ENCODE results near the gene SHPK.

The SHPK gene

GRCh38 chr17:3675886-3676285, 39.8 kb upstream of the SHPK start:
- Histone ChIP-seq H3K4me3 (ENCODE audit: low read depth, low read length, poor library complexity, severe bottlenecking) (no peak overlapping the region), H3K36me3 (ENCODE audit: insufficient read depth, low read length) (peaks cover 12% of the 10 kb centered on the region)

GRCh38 chr17:3672571-3672970, 36.5 kb upstream of the SHPK start:
- Histone ChIP-seq H3K27ac (ENCODE audit: low read depth, low read length, poor library complexity, severe bottlenecking) (no peak overlapping the region), H3F3A (ENCODE audit: insufficient read depth, low read length) (no peaks in the 10 kb centered on the region), H2AFZ (ENCODE audit: low read length) (no peak overlapping the region), H3K9me3 (ENCODE audit: low read length) (no peaks in the 10 kb centered on the region), H3K4me3 (ENCODE audit: low read depth, low read length, poor library complexity, severe bottlenecking) (no peak overlapping the region), H3K4me2 (ENCODE audit: low read length) (no peak overlapping the region), H3K27me3 (ENCODE audit: insufficient read depth, low read length) (no peaks in the 10 kb centered on the region), H3K36me3 (ENCODE audit: insufficient read depth, low read length) (peaks cover 10% of the 10 kb centered on the region), H3K4me1 (ENCODE audit: insufficient read depth, low read length, severe bottlenecking) (peaks cover 19% of the 10 kb centered on the region), H3K79me2 (ENCODE audit: insufficient read depth, low read length) (0 out of 2 replicates have a peak, but pooled peaks cover 7% of the 10 kb centered on the region), H3K9ac (ENCODE audit: low read length) (no peak overlapping the region), H3K9me2 (ENCODE audit: low read depth, low read length) (no peaks in the 10 kb centered on the region), H4K20me1 (ENCODE audit: insufficient read depth, low read length) (no peaks in the 10 kb centered on the region)
- TF ChIP-seq CTCF (IDR thresholded peaks at IDR 0.05; ENCODE audit: low read length) (no peak), EZH2 (IDR thresholded peaks at IDR 0.05; ENCODE audit: borderline replicate concordance, low read length) (no peak)

More at GRCh38 chr17:3675886-3676285, 39.8 kb upstream of the SHPK start:
- no peaks in the 10 kb centered on the region for H3K27me3 ChIP-seq (ENCODE audit: insufficient read depth, low read length)
- H4K20me1 ChIP-seq (ENCODE audit: insufficient read depth, low read length): no peaks in the 10 kb centered on the region
- H3K9ac ChIP-seq (ENCODE audit: low read length): no peak overlapping the region
- H3K4me2 ChIP-seq (ENCODE audit: low read length): no peak overlapping the region
- no peaks in the 10 kb centered on the region for H3K4me1 ChIP-seq (ENCODE audit: insufficient read depth, low read length, severe bottlenecking)
- no peaks in the 10 kb centered on the region for H3K79me2 ChIP-seq (ENCODE audit: insufficient read depth, low read length)
- H2AFZ ChIP-seq (ENCODE audit: low read length): no peak overlapping the region
- TF ChIP-seq EZH2 (IDR thresholded peaks at IDR 0.05; ENCODE audit: borderline replicate concordance, low read length): no peak
- no peak for TF ChIP-seq CTCF (IDR thresholded peaks at IDR 0.05; ENCODE audit: low read length)
- no peaks in the 10 kb centered on the region for H3F3A ChIP-seq (ENCODE audit: insufficient read depth, low read length)
- no peaks in the 10 kb centered on the region for H3K9me3 ChIP-seq (ENCODE audit: low read length)
- H3K9me2 ChIP-seq (ENCODE audit: low read depth, low read length): no peaks in the 10 kb centered on the region
- no peak overlapping the region for H3K27ac ChIP-seq (ENCODE audit: low read depth, low read length, poor library complexity, severe bottlenecking)

- Histone ChIP-seq H3K9me3 (ENCODE audit: low read length) (no peaks in the 10 kb centered on the region), H3K9me2 (ENCODE audit: low read depth, low read length) (no peaks in the 10 kb centered on the region), H3K27me3 (ENCODE audit: insufficient read depth, low read length) (no peaks in the 10 kb centered on the region), H3F3A (ENCODE audit: insufficient read depth, low read length) (no peaks in the 10 kb centered on the region), H3K9ac (ENCODE audit: low read length) (peak overlapping the region; percentile 86), H3K4me1 (ENCODE audit: insufficient read depth, low read length, severe bottlenecking) (peaks cover 22% of the 10 kb centered on the region), H4K20me1 (ENCODE audit: insufficient read depth, low read length) (no peaks in the 10 kb centered on the region), H3K4me3 (ENCODE audit: low read depth, low read length, poor library complexity, severe bottlenecking) (peak overlapping the region; percentile 84), H3K79me2 (ENCODE audit: insufficient read depth, low read length) (0 out of 2 replicates have a peak, but pooled peaks cover 7% of the 10 kb centered on the region), H2AFZ (ENCODE audit: low read length) (no peak overlapping the region), H3K36me3 (ENCODE audit: insufficient read depth, low read length) (no peaks in the 10 kb centered on the region; the same call in 1 of the 2 replicates), H3K4me2 (ENCODE audit: low read length) (peak overlapping the region; percentile 68), H3K27ac (ENCODE audit: low read depth, low read length, poor library complexity, severe bottlenecking) (no peak overlapping the region)
- TF ChIP-seq EZH2 (IDR thresholded peaks at IDR 0.05; ENCODE audit: borderline replicate concordance, low read length) (no peak), CTCF (IDR thresholded peaks at IDR 0.05; ENCODE audit: low read length) (no peak)
Observed at GRCh38 chr17:3669548-3669947, 33.5 kb upstream of the SHPK start.

Measured in OCI-LY1 (cell line).